K562 (cell line): ENCODE results near the gene MTREX. TPM values are rescaled to one million over a fixed set of nuclear protein-coding genes. Genes with fewer than 3 reads are reported as not detected.

Experiments used
- CBX8 ChIP-seq: fragments of 200-600 bp; sonication (generic); IDR thresholded peaks from 2 replicates; pipeline ENCODE4 v1.6.1; 2012; ENCODE audit warnings: borderline replicate concordance, mixed run types, low read depth, mild to moderate bottlenecking, moderate library complexity, mixed read lengths, low read length, control low read depth, inconsistent platforms; ENCODE audit not compliant: poor library complexity, severe bottlenecking; ENCODE audit errors: extremely low read depth
- CCAR2 ChIP-seq: fragments of 200-400 bp; formaldehyde crosslinking; IDR thresholded peaks from 2 replicates; pipeline ENCODE4 v1.6.1; 2017; ENCODE audit warnings: mild to moderate bottlenecking, low read depth, low read length
- CEBPB ChIP-seq: fragments of 450-650 bp; IDR thresholded peaks from 2 replicates; pipeline ENCODE4 v1.6.1; 2016; ENCODE audit warnings: missing genetic modification characterization, missing compliant biosample characterization
- DPF2 ChIP-seq: fragments of 450-650 bp; IDR thresholded peaks from 2 replicates; pipeline ENCODE4 v1.6.1; 2016
- E2F6 ChIP-seq, 2 experiments: IDR thresholded peaks; 2 replicates each; pipeline ENCODE4 v1.6.1; 2011; ENCODE audit warnings: borderline replicate concordance in 1 of 2, control low read depth in 1 of 2, low read depth in 1 of 2, low read length in 1 of 2, mild to moderate bottlenecking in 1 of 2, mixed read lengths in 1 of 2, moderate library complexity in 1 of 2; ENCODE audit not compliant: insufficient read depth in 1 of 2, insufficient read length in 1 of 2, poor library complexity in 1 of 2, severe bottlenecking in 1 of 2; ENCODE audit errors: extremely low read depth in 1 of 2
- ELK3 ChIP-seq: fragments of 450-650 bp; formaldehyde crosslinking; IDR thresholded peaks from 2 replicates; pipeline ENCODE4 v1.4.0; 2020; ENCODE audit warnings: mild to moderate bottlenecking
- FOXO4 ChIP-seq: fragments of 450-650 bp; formaldehyde crosslinking; IDR thresholded peaks from 2 replicates; pipeline ENCODE4 v1.4.0; 2020; ENCODE audit warnings: mild to moderate bottlenecking, moderate library complexity
- GATAD2B ChIP-seq: fragments of 450-650 bp; IDR thresholded peaks from 2 replicates; pipeline ENCODE4 v1.6.1; 2017; ENCODE audit warnings: mild to moderate bottlenecking, borderline replicate concordance
- HBP1 ChIP-seq: fragments of 450-650 bp; formaldehyde crosslinking; IDR thresholded peaks from 2 replicates; pipeline ENCODE4 v1.4.0; 2022; ENCODE audit warnings: missing genetic modification characterization
- KAT2B ChIP-seq: IDR thresholded peaks from one replicate; pipeline ENCODE4 v1.6.1; 2012; ENCODE audit warnings: low read depth, mild to moderate bottlenecking, control low read depth, inconsistent platforms, low read length, moderate library complexity
- L3MBTL2 ChIP-seq: fragments of 450-650 bp; IDR thresholded peaks from 2 replicates; pipeline ENCODE4 v1.6.1; 2016; ENCODE audit warnings: mild to moderate bottlenecking, moderate library complexity
- NFXL1 ChIP-seq: fragments of 450-650 bp; formaldehyde crosslinking; IDR thresholded peaks from 2 replicates; pipeline ENCODE4 v1.4.0; 2021; ENCODE audit warnings: mild to moderate bottlenecking
- NRF1 ChIP-seq, 2 experiments: fragments of 450-650 bp; IDR thresholded peaks in 1 of 2; conservative IDR thresholded peaks in 1 of 2; 2 replicates each; pipeline ENCODE4 v1.6.1; 2014; ENCODE audit warnings: mild to moderate bottlenecking in 2 of 2
- PURB ChIP-seq: sonication (generic); formaldehyde crosslinking; IDR thresholded peaks from 2 replicates; pipeline ENCODE4 v1.9.0; 2021; ENCODE audit warnings: low read depth, mild to moderate bottlenecking, missing genetic modification reagents
- RFX7 ChIP-seq: fragments of 250-450 bp; sonication (Bioruptor Pico); IDR thresholded peaks from 2 replicates; pipeline ENCODE4 v1.5.1; 2021; ENCODE audit warnings: mild to moderate bottlenecking
- SIN3A ChIP-seq, 2 experiments: fragments of 150-350 bp in 1 of 2; IDR thresholded peaks; 2 replicates each; pipeline ENCODE4 v1.6.1; 2011 to 2016; ENCODE audit warnings: borderline replicate concordance in 2 of 2, low read depth in 2 of 2, low read length in 2 of 2, mild to moderate bottlenecking in 2 of 2, moderate library complexity in 2 of 2; ENCODE audit not compliant: control insufficient read depth in 1 of 2
- SMAD1 ChIP-seq: fragments of 150-350 bp; IDR thresholded peaks from 2 replicates; pipeline ENCODE4 v1.6.1; 2014; ENCODE audit warnings: low read length, low read depth; ENCODE audit not compliant: partially characterized antibody
- SOX6 ChIP-seq: fragments of 450-650 bp; IDR thresholded peaks from 2 replicates; pipeline ENCODE4 v1.6.1; 2014; ENCODE audit warnings: mild to moderate bottlenecking
- SRSF7 ChIP-seq: fragments of 200-400 bp; formaldehyde crosslinking; optimal IDR thresholded peaks from 2 replicates; pipeline ENCODE3; 2017; ENCODE audit warnings: mild to moderate bottlenecking, low read depth, low read length
- TAF9B ChIP-seq: fragments of 450-650 bp; IDR thresholded peaks from 2 replicates; pipeline ENCODE4 v1.6.1; 2018; ENCODE audit warnings: mild to moderate bottlenecking; ENCODE audit not compliant: partially characterized antibody
- TAL1 ChIP-seq: fragments of 450-650 bp; IDR thresholded peaks from 2 replicates; pipeline ENCODE4 v1.6.1; 2016; ENCODE audit warnings: mild to moderate bottlenecking
- ZFPM2 ChIP-seq: fragments of 250-450 bp; sonication (Bioruptor Pico); IDR thresholded peaks from 2 replicates; pipeline ENCODE4 v1.5.1; 2022; ENCODE audit warnings: mild to moderate bottlenecking
- ZNF197 ChIP-seq: fragments of 200-800 bp; sonication (Bioruptor generic); IDR thresholded peaks from 2 replicates; pipeline ENCODE4 v1.6.1; 2016; ENCODE audit warnings: low read depth, missing genetic modification characterization, missing compliant biosample characterization
- ZNF324 ChIP-seq: fragments of 250-450 bp; sonication (Bioruptor Pico); IDR thresholded peaks from 2 replicates; pipeline ENCODE4 v1.4.0; 2020; ENCODE audit warnings: mild to moderate bottlenecking
- ZNF347 ChIP-seq: fragments of 450-650 bp; formaldehyde crosslinking; IDR thresholded peaks from 2 replicates; pipeline ENCODE4 v1.4.0; 2020; ENCODE audit warnings: low read depth, mild to moderate bottlenecking, moderate library complexity
- ZNF696 ChIP-seq: fragments of 250-450 bp; sonication (Bioruptor Pico); conservative IDR thresholded peaks from 2 replicates; pipeline ENCODE4 v1.4.0; 2020; ENCODE audit warnings: mild to moderate bottlenecking, moderate library complexity
- polyA plus RNA-seq, 8 experiments: library from polyadenylated mRNA; depleted of rRNA in 4 of 8; stranded (reverse) in 5 of 8; unstranded in 3 of 8; fragments of >200 nt; fragmentation: Nextera tagmentation in 2 of 8; fragmentation: Illumina TruSeq in 1 of 8; extraction: Ambion mirVana in 2 of 8; extraction: Trizol in 1 of 8; gene quantifications; 2 replicates each; pipeline versions ENCODE4 v1.2.1 to v1.2.3, GENCODE V29; 2011 to 2014; ENCODE audit warnings: inconsistent platforms in 1 of 8, missing spikeins in 1 of 8
- total RNA-seq, 7 experiments: library from RNA; depleted of rRNA in 6 of 7; stranded (reverse); fragments of >200 nt in 6 of 7; fragmentation: Illumina TruSeq in 2 of 7; extraction: Trizol in 2 of 7; gene quantifications; 2 replicates each; pipeline versions ENCODE4 v1.2.1 to v1.2.3, GENCODE V29; 2011 to 2021; ENCODE audit warnings: low replicate concordance in 1 of 7

MTREX gene
- total and polyA plus RNA-seq, 9 of the 15 experiments (the other 6 are each of a cell fraction or from before 2014, with no cell fraction given) = 52.9 to 193 (median 150) TPM

GRCh38 chr5:55440188-55440646, 132.4 kb downstream of the MTREX start (continued):
- no peak for TF ChIP-seq ZNF324
- TF ChIP-seq HBP1 = no peak
- no peak for TF ChIP-seq SMAD1
- no peak for TF ChIP-seq KAT2B
- no peak for TF ChIP-seq DPF2
- TF ChIP-seq L3MBTL2 = peak; percentile 44; the same call in 1 of the 2 replicates
- TF ChIP-seq RFX7 (CRISPR knock-in tag) = no peak
- TF ChIP-seq ZFPM2 (CRISPR knock-in tag) = no peak
- TF ChIP-seq FOXO4 (CRISPR knock-in tag) = no peak
- TF ChIP-seq ELK3 (CRISPR knock-in tag) = no peak
- no peak for TF ChIP-seq E2F6 (IDR thresholded peaks at IDR 0.05; ENCODE audit: borderline replicate concordance in 1 of 2, extremely low read depth in 1 of 2, insufficient read depth in 1 of 2, insufficient read length in 1 of 2, low read depth in 1 of 2, low read length in 1 of 2, poor library complexity in 1 of 2, severe bottlenecking in 1 of 2)
- no peak for TF ChIP-seq SRSF7
- no peak for TF ChIP-seq NFXL1 (CRISPR knock-in tag)
- 0 out of 4 replicates have a peak, but pooled peaks of 1 of the 2 experiments have one; percentile 12 for TF ChIP-seq NRF1 (conservative IDR thresholded peaks at IDR 0.05 in 1 of 2, IDR thresholded peaks at IDR 0.05 in 1 of 2)
- no peak for TF ChIP-seq TAL1
- TF ChIP-seq TAF9B = no peak
- TF ChIP-seq ZNF696 (CRISPR knock-in tag) = no peak
- TF ChIP-seq ZNF197 = no peak
- no peak for TF ChIP-seq SOX6
- no peak for TF ChIP-seq CBX8
- TF ChIP-seq CCAR2 = no peak
- TF ChIP-seq CEBPB (tag) = no peak
- no peak for TF ChIP-seq PURB (CRISPR knock-in tag)
- no peak for TF ChIP-seq SIN3A (IDR thresholded peaks at IDR 0.05; ENCODE audit: borderline replicate concordance in 2 of 2, control insufficient read depth in 1 of 2, low read depth in 2 of 2, low read length in 2 of 2)
- TF ChIP-seq ZNF347 (CRISPR knock-in tag) = no peak
- TF ChIP-seq GATAD2B = no peak
